Measurements from ENCODE around the gene OVOL2.

- TF ChIP-seq CTCF (IDR thresholded peaks at IDR 0.05): no peak
- TF ChIP-seq POLR2A (IDR thresholded peaks at IDR 0.05): no peak
These were observed 22.1 kb upstream of the OVOL2 start for GRCh38 chr20:18079756-18080353.
